Fibroblast of lung (primary cell): ENCODE results near the gene ZNF219.

Experiments
- CTCF ChIP-seq, 2 donors: IDR thresholded peaks in 1 of 2; conservative IDR thresholded peaks in 1 of 2; 1 replicate in 1 of 2; 2 replicates in 1 of 2; pipeline ENCODE4 v1.5.1; 2011 to 2012; ENCODE audit warnings: low read length in 2 of 2, control low read depth in 1 of 2, inconsistent platforms in 1 of 2, low read depth in 1 of 2, mild to moderate bottlenecking in 1 of 2
- EZH2 ChIP-seq: IDR thresholded peaks from 2 replicates; pipeline ENCODE4 v1.5.1; 2012; ENCODE audit warnings: low read length, control low read depth, mild to moderate bottlenecking; ENCODE audit errors: missing control alignments

GRCh38 chr14:21071225-21072030 lies 27.0 kb downstream of the ZNF219 start:
- peak in 1 of 2 donors; percentile 9 for TF ChIP-seq CTCF (conservative IDR thresholded peaks at IDR 0.05 in 1 of 2, IDR thresholded peaks at IDR 0.05 in 1 of 2; ENCODE audit: low read depth in 1 of 2, low read length in 2 of 2)
- TF ChIP-seq EZH2 = no peak
